HepG2 (cell line): ENCODE results near the gene UBALD1. TPM values are rescaled to one million over a fixed set of nuclear protein-coding genes. Genes with fewer than 3 reads are reported as not detected.

Source experiments
- AHR ChIP-seq: IDR thresholded peaks from 2 replicates; pipeline ENCODE4 v1.6.1; 2018; ENCODE audit warnings: missing genetic modification reagents, missing compliant biosample characterization
- HNF1A ChIP-seq, 2 experiments: sonication (generic) in 1 of 2; formaldehyde crosslinking in 1 of 2; IDR thresholded peaks; 2 replicates each; pipeline versions ENCODE4 v1.4.0 to v1.6.1; 2016 to 2020; ENCODE audit warnings: borderline replicate concordance in 1 of 2, low read depth in 1 of 2, mild to moderate bottlenecking in 1 of 2, missing genetic modification reagents in 1 of 2
- HOMEZ ChIP-seq: IDR thresholded peaks from 2 replicates; pipeline ENCODE4 v1.6.1; 2016; ENCODE audit warnings: low read depth
- HOXA5 ChIP-seq: sonication (generic); formaldehyde crosslinking; IDR thresholded peaks from 2 replicates; pipeline ENCODE4 v1.4.0; 2020; ENCODE audit warnings: missing genetic modification reagents
- KDM4B ChIP-seq: sonication (generic); formaldehyde crosslinking; IDR thresholded peaks from 2 replicates; pipeline ENCODE4 v1.4.0; 2020; ENCODE audit warnings: missing genetic modification reagents
- NCOA1 ChIP-seq: sonication (generic); formaldehyde crosslinking; IDR thresholded peaks from 2 replicates; pipeline ENCODE4 v1.9.0; 2021; ENCODE audit warnings: missing genetic modification reagents
- PBX3 ChIP-seq: sonication (generic); formaldehyde crosslinking; IDR thresholded peaks from 2 replicates; pipeline ENCODE4 v1.8.1; 2023; ENCODE audit warnings: missing genetic modification reagents, inconsistent platforms, borderline replicate concordance
- SP140L ChIP-seq: sonication (generic); formaldehyde crosslinking; IDR thresholded peaks from 2 replicates; pipeline ENCODE4 v1.4.0; 2020; ENCODE audit warnings: missing genetic modification reagents, borderline replicate concordance
- polyA plus RNA-seq, 8 experiments: library from polyadenylated mRNA; depleted of rRNA in 3 of 8; stranded (reverse) in 7 of 8; unstranded in 1 of 8; fragments of >200 nt; fragmentation: Illumina TruSeq in 4 of 8; extraction: Trizol in 4 of 8; gene quantifications; 2 replicates each; pipeline versions ENCODE4 v1.2.1 to v1.2.3, GENCODE V29; 2011 to 2016; ENCODE audit warnings: low read depth in 4 of 8, missing spikeins in 1 of 8, mixed read lengths in 1 of 8; ENCODE audit not compliant: insufficient read depth in 1 of 8
- total RNA-seq, 5 experiments: library from RNA; depleted of rRNA; stranded (reverse); fragments of >200 nt; fragmentation: Illumina TruSeq; extraction: Trizol; gene quantifications; 2 replicates each; pipeline ENCODE4 v1.2.3, GENCODE V29; 2016; ENCODE audit warnings: low read depth in 1 of 5
- TF ChIP-seq, protein P1 (sequence below), 2 experiments: fragments of 450-650 bp in 1 of 2; sonication (generic) in 1 of 2; formaldehyde crosslinking in 1 of 2; IDR thresholded peaks; 2 replicates each; pipeline versions ENCODE4 v1.6.1 to v1.8.0; 2016 to 2022; ENCODE audit warnings: antibody characterized with exemption in 1 of 2, mild to moderate bottlenecking in 1 of 2, missing genetic modification reagents in 1 of 2

The UBALD1 gene
- total and polyA plus RNA-seq, 2 of the 13 experiments (the other 11 are each of a cell fraction or from before 2014, with no cell fraction given), result 6.8 to 12.3 TPM

DNA sequence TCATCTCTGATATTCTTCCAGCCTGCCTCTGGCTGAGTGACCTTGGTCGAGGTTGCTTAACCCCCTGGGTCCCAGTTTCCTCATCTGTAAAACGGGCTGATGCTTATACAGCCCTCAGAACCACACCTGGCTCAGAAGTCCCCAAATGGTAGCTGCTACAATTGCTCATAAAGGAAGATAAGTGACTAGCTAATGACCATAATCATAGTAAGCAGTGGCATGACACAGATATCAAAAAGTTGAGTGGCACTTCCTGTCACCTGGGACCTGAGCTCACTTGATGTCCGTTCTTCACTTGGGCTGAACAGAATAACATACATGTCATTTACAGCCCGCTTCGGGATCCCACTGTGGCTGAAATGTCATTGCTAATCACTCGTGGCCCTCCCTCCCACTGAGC, 11.7 kb upstream of the UBALD1 start (continued):
- TF ChIP-seq, protein P1, sequence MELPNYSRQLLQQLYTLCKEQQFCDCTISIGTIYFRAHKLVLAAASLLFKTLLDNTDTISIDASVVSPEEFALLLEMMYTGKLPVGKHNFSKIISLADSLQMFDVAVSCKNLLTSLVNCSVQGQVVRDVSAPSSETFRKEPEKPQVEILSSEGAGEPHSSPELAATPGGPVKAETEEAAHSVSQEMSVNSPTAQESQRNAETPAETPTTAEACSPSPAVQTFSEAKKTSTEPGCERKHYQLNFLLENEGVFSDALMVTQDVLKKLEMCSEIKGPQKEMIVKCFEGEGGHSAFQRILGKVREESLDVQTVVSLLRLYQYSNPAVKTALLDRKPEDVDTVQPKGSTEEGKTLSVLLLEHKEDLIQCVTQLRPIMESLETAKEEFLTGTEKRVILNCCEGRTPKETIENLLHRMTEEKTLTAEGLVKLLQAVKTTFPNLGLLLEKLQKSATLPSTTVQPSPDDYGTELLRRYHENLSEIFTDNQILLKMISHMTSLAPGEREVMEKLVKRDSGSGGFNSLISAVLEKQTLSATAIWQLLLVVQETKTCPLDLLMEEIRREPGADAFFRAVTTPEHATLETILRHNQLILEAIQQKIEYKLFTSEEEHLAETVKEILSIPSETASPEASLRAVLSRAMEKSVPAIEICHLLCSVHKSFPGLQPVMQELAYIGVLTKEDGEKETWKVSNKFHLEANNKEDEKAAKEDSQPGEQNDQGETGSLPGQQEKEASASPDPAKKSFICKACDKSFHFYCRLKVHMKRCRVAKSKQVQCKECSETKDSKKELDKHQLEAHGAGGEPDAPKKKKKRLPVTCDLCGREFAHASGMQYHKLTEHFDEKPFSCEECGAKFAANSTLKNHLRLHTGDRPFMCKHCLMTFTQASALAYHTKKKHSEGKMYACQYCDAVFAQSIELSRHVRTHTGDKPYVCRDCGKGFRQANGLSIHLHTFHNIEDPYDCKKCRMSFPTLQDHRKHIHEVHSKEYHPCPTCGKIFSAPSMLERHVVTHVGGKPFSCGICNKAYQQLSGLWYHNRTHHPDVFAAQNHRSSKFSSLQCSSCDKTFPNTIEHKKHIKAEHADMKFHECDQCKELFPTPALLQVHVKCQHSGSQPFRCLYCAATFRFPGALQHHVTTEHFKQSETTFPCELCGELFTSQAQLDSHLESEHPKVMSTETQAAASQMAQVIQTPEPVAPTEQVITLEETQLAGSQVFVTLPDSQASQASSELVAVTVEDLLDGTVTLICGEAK (IDR thresholded peaks at IDR 0.05), result no peak
- TF ChIP-seq, protein P1 (CRISPR knock-in tag; IDR thresholded peaks at IDR 0.05), result no peak
- no peak for TF ChIP-seq AHR (CRISPR knock-in tag)
- no peak for TF ChIP-seq NCOA1
- no peak for TF ChIP-seq SP140L (CRISPR knock-in tag)
- no peak for TF ChIP-seq HNF1A (IDR thresholded peaks at IDR 0.05; ENCODE audit: low read depth)
- no peak for TF ChIP-seq HNF1A (CRISPR knock-in tag; IDR thresholded peaks at IDR 0.05; ENCODE audit: borderline replicate concordance)
- no peak for TF ChIP-seq HOXA5 (CRISPR knock-in tag)
- TF ChIP-seq PBX3 (CRISPR knock-in tag), result no peak
- no peak for TF ChIP-seq HOMEZ (CRISPR knock-in tag)
- no peak for TF ChIP-seq KDM4B (CRISPR knock-in tag)
